Loucy (cell line): Measurements from ENCODE around the gene RASGRP3.

Source experiments
- H2AFZ ChIP-seq: fragments of 200-600 bp; sonication (generic); 2 replicates; pipeline ENCODE4 v1.6.0; 2016; ENCODE audit warnings: antibody characterized with exemption, mild to moderate bottlenecking, low read length, moderate library complexity
- H3F3A ChIP-seq: fragments of 200-600 bp; 2 replicates; pipeline ENCODE4 v1.6.0; 2016; ENCODE audit warnings: antibody characterized with exemption, low read depth, mild to moderate bottlenecking
- H3K27me3 ChIP-seq: fragments of 200-600 bp; sonication (generic); 2 replicates; pipeline ENCODE4 v1.6.1; 2014; ENCODE audit warnings: low read length, mild to moderate bottlenecking; ENCODE audit not compliant: insufficient read depth, poor library complexity, severe bottlenecking
- H3K36me3 ChIP-seq: fragments of 200-600 bp; sonication (generic); 2 replicates; pipeline ENCODE4 v1.6.1; 2016; ENCODE audit warnings: low read length; ENCODE audit not compliant: insufficient read depth
- H3K4me1 ChIP-seq: fragments of 200-600 bp; sonication (generic); 2 replicates; pipeline ENCODE4 v1.5.1; 2014; ENCODE audit warnings: low read length, mild to moderate bottlenecking; ENCODE audit not compliant: insufficient read depth, poor library complexity, severe bottlenecking
- H3K4me2 ChIP-seq: fragments of 200-600 bp; sonication (generic); 2 replicates; pipeline ENCODE4 v1.6.0; 2014; ENCODE audit warnings: antibody characterized with exemption, low read length, low read depth, mild to moderate bottlenecking; ENCODE audit not compliant: poor library complexity, severe bottlenecking
- H3K4me3 ChIP-seq: fragments of 200-600 bp; sonication (generic); 2 replicates; pipeline ENCODE4 v1.5.1; 2014; ENCODE audit warnings: low read length, mild to moderate bottlenecking, mixed read lengths; ENCODE audit not compliant: poor library complexity, severe bottlenecking
- H3K79me2 ChIP-seq: fragments of 200-600 bp; sonication (generic); 2 replicates; pipeline ENCODE4 v1.6.1; 2014; ENCODE audit warnings: low read length; ENCODE audit not compliant: insufficient read depth
- H3K9ac ChIP-seq: fragments of 200-600 bp; sonication (generic); 2 replicates; pipeline ENCODE4 v1.6.0; 2014; ENCODE audit warnings: mild to moderate bottlenecking, low read depth, low read length, moderate library complexity; ENCODE audit not compliant: poor library complexity, severe bottlenecking
- H3K9me2 ChIP-seq: fragments of 200-600 bp; sonication (generic); replicated peaks from 2 replicates; pipeline ENCODE4 v1.6.1; 2016; ENCODE audit warnings: low read depth, low read length, mixed read lengths
- H3K9me3 ChIP-seq: fragments of 200-600 bp; sonication (generic); 2 replicates; pipeline ENCODE4 v1.6.1; 2014; ENCODE audit warnings: mild to moderate bottlenecking, antibody characterized with exemption, low read length, low read depth; ENCODE audit not compliant: insufficient read depth
- H4K20me1 ChIP-seq: fragments of 200-600 bp; sonication (generic); 2 replicates; pipeline ENCODE4 v1.6.0; 2014; ENCODE audit warnings: antibody characterized with exemption, low read length, mild to moderate bottlenecking; ENCODE audit not compliant: insufficient read depth, poor library complexity, severe bottlenecking
- EZH2phosphoT487 ChIP-seq: fragments of 200-600 bp; IDR thresholded peaks from 2 replicates; pipeline ENCODE4 v1.6.1; 2018; ENCODE audit warnings: antibody characterized with exemption, mild to moderate bottlenecking, moderate library complexity, borderline replicate concordance
- TF ChIP-seq, protein P1 (sequence below): fragments of 200-600 bp; sonication (generic); conservative IDR thresholded peaks from 2 replicates; pipeline ENCODE4 v1.5.1; 2014; ENCODE audit warnings: mild to moderate bottlenecking, antibody characterized with exemption, low read length

RASGRP3 gene

DNA sequence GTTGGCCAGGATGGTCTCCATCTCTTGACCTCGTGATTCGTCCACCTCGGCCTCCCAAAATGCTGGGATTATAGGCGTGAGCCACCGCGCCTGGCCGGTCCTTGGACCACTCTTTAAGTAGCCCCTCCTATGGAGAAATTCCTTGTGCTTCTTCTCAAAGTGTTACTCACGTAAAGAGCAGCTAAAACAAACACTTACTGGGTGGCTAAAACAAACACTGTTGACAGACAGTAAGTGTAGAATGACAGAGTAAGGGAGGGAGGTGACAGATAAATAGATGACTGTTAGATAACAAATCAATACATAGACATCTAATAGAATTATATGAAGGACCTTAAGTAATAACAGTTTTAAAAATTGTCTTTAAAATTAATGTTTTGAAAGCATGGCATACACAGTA lies 40.9 kb upstream of the RASGRP3 start:
- no peak overlapping the region for H3K9ac ChIP-seq
- no peaks in the 10 kb centered on the region for H3K9me3 ChIP-seq
- no peak overlapping the region for H3K4me3 ChIP-seq
- no peaks in the 10 kb centered on the region for H3K79me2 ChIP-seq
- no peaks in the 10 kb centered on the region for H3K4me1 ChIP-seq
- no peaks in the 10 kb centered on the region for H3K36me3 ChIP-seq
- no peak overlapping the region for H3K4me2 ChIP-seq
- no peak overlapping the region for H2AFZ ChIP-seq
- no peaks in the 10 kb centered on the region for H3F3A ChIP-seq
- TF ChIP-seq, protein P1, sequence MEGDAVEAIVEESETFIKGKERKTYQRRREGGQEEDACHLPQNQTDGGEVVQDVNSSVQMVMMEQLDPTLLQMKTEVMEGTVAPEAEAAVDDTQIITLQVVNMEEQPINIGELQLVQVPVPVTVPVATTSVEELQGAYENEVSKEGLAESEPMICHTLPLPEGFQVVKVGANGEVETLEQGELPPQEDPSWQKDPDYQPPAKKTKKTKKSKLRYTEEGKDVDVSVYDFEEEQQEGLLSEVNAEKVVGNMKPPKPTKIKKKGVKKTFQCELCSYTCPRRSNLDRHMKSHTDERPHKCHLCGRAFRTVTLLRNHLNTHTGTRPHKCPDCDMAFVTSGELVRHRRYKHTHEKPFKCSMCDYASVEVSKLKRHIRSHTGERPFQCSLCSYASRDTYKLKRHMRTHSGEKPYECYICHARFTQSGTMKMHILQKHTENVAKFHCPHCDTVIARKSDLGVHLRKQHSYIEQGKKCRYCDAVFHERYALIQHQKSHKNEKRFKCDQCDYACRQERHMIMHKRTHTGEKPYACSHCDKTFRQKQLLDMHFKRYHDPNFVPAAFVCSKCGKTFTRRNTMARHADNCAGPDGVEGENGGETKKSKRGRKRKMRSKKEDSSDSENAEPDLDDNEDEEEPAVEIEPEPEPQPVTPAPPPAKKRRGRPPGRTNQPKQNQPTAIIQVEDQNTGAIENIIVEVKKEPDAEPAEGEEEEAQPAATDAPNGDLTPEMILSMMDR = no peak
- TF ChIP-seq EZH2phosphoT487 = no peak
- H3K9me2 ChIP-seq = no peaks in the 10 kb centered on the region
- H4K20me1 ChIP-seq = no peaks in the 10 kb centered on the region
- no peaks in the 10 kb centered on the region for H3K27me3 ChIP-seq

DNA sequence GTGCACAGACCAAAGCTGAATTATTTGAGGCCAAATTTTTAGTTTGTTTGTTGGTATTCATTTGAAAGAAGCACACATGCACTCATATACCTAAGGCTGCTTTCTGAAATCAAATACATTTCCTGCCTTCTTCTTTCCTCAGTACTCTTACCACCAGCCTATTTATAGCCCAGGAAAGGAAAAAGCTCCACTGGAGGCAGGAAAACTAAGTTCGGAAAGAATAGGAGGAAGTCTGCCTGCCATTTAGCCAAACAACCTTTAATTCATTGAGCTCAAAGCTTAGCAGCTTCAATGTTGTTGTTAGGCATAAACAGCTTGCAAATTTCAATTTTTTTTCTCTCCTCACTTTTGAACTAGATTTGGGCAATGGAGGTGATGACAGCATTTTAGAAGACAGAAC lies 40.4 kb upstream of the RASGRP3 start:
- TF ChIP-seq EZH2phosphoT487 = no peak
- TF ChIP-seq, protein P1 = no peak
- no peaks in the 10 kb centered on the region for H3K36me3 ChIP-seq
- no peaks in the 10 kb centered on the region for H3K4me1 ChIP-seq
- H3K9me2 ChIP-seq = no peaks in the 10 kb centered on the region
- H3K4me2 ChIP-seq = no peak overlapping the region
- H3K4me3 ChIP-seq = no peak overlapping the region
- no peak overlapping the region for H2AFZ ChIP-seq
- no peak overlapping the region for H3K9ac ChIP-seq
- no peaks in the 10 kb centered on the region for H4K20me1 ChIP-seq
- H3F3A ChIP-seq = no peaks in the 10 kb centered on the region
- H3K79me2 ChIP-seq = no peaks in the 10 kb centered on the region
- no peaks in the 10 kb centered on the region for H3K27me3 ChIP-seq
- no peaks in the 10 kb centered on the region for H3K9me3 ChIP-seq

DNA sequence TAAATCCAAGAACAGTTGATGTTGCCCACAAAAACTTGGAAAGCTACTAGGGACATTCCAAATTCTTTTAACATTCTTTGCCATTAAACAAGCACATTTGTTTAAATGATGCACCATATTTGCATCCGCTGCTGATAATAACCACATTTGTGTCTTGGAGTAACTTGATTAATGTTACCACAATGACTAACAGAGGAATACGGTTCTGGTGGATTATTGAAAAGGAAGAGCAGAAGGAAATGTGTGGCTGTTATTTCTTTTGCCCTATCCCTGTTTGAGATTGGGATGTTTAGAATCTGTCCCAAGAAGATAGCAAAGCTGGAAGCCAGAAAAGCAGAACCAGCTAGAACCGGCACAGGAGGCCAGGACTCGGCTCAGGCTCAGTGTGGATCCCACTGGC lies 39.2 kb upstream of the RASGRP3 start:
- no peaks in the 10 kb centered on the region for H3K79me2 ChIP-seq
- no peak overlapping the region for H3K4me3 ChIP-seq
- H3K9me2 ChIP-seq = no peaks in the 10 kb centered on the region
- H3K4me2 ChIP-seq = no peak overlapping the region
- no peak for TF ChIP-seq EZH2phosphoT487
- TF ChIP-seq, protein P1 = no peak
- H3K36me3 ChIP-seq = no peaks in the 10 kb centered on the region
- H3K9ac ChIP-seq = no peak overlapping the region
- no peaks in the 10 kb centered on the region for H3F3A ChIP-seq
- no peaks in the 10 kb centered on the region for H3K4me1 ChIP-seq
- H2AFZ ChIP-seq = no peak overlapping the region
- no peaks in the 10 kb centered on the region for H4K20me1 ChIP-seq
- H3K27me3 ChIP-seq = no peaks in the 10 kb centered on the region
- H3K9me3 ChIP-seq = no peaks in the 10 kb centered on the region
